ENCODE data around the gene HTR2B.
"Not testable (repeated sequence)": the region's sequence is repeated elsewhere in the genome, so short reads cannot be mapped to it uniquely, and the experiment has no call there.

Gene HTR2B

DNA sequence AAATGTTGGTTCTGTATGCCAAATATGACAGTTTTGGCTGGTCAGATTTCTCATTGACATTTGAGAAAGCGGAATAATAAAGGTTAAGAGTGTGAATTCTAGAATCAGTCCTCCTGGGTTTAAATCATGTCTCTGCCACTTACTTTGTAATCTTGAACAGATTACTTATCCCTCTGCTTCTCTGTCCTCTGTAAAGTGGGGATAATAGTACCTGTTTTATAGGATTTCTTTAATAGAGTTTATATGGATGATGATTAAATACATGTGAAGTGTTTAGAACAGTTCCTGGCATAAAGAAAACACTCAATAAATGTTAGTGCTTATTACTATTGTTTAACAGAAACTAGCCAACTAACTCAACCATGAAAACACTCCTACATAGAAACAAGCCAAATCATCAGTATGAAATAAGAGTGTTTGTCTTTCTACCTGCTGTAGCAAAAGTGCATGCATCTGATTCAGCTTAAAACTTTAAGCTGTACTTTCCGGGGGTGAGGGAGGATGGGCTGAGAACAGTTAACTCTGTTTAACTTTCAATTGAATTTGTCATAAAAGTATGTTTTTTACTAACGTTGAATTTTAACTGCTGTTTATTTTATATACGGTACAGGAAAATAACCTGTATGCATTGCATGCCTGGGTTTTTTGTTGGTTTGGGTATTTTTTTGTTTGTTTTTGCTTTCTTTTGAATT is 6.8 kb downstream of the HTR2B start:
- Histone ChIP-seq H3K4me1 (ENCODE audit: control insufficient read depth, insufficient read depth, low read length, poor library complexity, severe bottlenecking) (peaks cover 8% of the 10 kb centered on the region), H3K36me3 (ENCODE audit: control insufficient read depth, insufficient read depth, low read length) (peaks cover 12% of the 10 kb centered on the region), H3K9me3 (ENCODE audit: control insufficient read depth, low read length) (no peaks in the 10 kb centered on the region), H3K4me3 (ENCODE audit: extremely low read depth, insufficient read depth, low read length, poor library complexity, severe bottlenecking) (no peak overlapping the region), H3K27ac (ENCODE audit: low read depth, low read length, severe bottlenecking) (no peak overlapping the region)
- 100% methylated on average over 3 to 4 of the region's 4 CpGs for WGBS, 2 experiments (ENCODE audit: insufficient coverage in 2 of 2)

DNA sequence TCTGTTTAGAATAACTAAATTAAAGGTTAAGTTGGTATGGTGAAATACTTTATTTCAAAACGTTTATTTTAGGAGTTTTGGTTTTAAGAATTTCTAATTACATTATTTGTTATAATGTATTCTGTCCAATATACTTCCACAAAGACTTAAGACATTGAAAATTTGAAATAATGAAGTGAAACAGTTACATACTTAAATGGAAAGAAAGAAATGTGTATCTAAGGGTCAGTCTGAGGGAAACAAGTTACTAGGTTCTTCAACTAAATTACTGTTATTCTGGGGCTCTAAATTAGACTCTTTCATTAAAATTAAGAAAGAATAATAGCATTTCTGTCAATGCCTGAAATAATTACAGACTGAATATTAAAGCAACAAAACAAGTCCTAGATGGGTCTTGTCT is 7.7 kb downstream of the HTR2B start:
- WGBS, 2 experiments (ENCODE audit: insufficient coverage in 2 of 2) = no CpG with 5 or more reads among the region's 1 CpG
- Histone ChIP-seq H3K4me3 (ENCODE audit: extremely low read depth, insufficient read depth, low read length, poor library complexity, severe bottlenecking) (no peak overlapping the region), H3K9me3 (ENCODE audit: control insufficient read depth, low read length) (no peaks in the 10 kb centered on the region), H3K27ac (ENCODE audit: low read depth, low read length, severe bottlenecking) (no peak overlapping the region), H3K36me3 (ENCODE audit: control insufficient read depth, insufficient read depth, low read length) (peaks cover 18% of the 10 kb centered on the region), H3K4me1 (ENCODE audit: control insufficient read depth, insufficient read depth, low read length, poor library complexity, severe bottlenecking) (peaks cover 2% of the 10 kb centered on the region)

DNA sequence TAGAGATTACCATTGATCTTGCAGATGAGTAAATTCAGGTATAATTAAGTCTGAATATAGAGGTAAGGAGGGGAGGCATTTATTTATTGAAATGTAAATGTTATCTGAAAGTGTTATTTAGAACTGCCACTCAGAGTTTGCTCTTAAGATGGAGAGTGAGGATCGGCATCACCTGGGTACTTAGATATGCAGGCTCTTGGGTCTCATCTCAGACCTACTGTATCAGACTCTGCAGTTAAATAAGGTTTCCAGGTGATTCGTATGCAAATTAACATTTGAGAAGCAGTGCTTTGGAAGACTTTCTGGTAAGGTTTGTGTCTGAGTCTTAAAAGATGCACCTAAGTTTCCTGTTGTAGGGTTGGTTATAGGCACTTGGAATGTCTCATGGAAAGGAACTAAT is 9.2 kb downstream of the HTR2B start:
- Histone ChIP-seq H3K27ac (ENCODE audit: low read depth, low read length, severe bottlenecking) (no peak overlapping the region), H3K9me3 (ENCODE audit: control insufficient read depth, low read length) (no peaks in the 10 kb centered on the region), H3K4me3 (ENCODE audit: extremely low read depth, insufficient read depth, low read length, poor library complexity, severe bottlenecking) (no peak overlapping the region), H3K4me1 (ENCODE audit: control insufficient read depth, insufficient read depth, low read length, poor library complexity, severe bottlenecking) (peaks cover 10% of the 10 kb centered on the region), H3K36me3 (ENCODE audit: control insufficient read depth, insufficient read depth, low read length) (peaks cover 30% of the 10 kb centered on the region)
- WGBS, 2 experiments (ENCODE audit: insufficient coverage in 2 of 2) = 89 to 95% methylated on average over 2 of the region's 2 CpGs

DNA sequence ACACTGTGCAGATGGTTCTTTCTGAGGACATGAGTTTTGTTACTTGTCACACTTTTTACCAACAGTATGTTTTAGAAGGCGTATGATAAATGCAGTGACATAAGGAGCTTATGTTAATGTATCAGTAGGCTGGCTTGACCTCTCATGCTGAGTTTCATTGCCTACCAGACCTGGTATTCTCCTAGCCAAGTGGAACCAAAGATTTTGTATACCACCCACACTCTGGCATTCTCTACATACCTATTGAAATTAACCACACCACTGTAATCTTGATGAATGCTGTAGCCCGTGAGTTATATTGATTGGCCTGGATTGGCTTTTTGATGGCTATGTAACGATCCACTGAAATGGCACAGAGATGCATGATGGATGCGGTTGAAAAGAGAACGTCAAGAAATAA is 11.4 kb downstream of the HTR2B start:
- H3K9me3 ChIP-seq (ENCODE audit: control insufficient read depth, low read length) = no peaks in the 10 kb centered on the region
- H3K36me3 ChIP-seq (ENCODE audit: control insufficient read depth, insufficient read depth, low read length) = peaks cover 41% of the 10 kb centered on the region
- no peak overlapping the region for H3K27ac ChIP-seq (ENCODE audit: low read depth, low read length, severe bottlenecking)
- WGBS, 2 experiments (ENCODE audit: insufficient coverage in 2 of 2) = 100% methylated on average over 2 of the region's 5 CpGs
- H3K4me1 ChIP-seq (ENCODE audit: control insufficient read depth, insufficient read depth, low read length, poor library complexity, severe bottlenecking) = peaks cover 10% of the 10 kb centered on the region
- no peak overlapping the region for H3K4me3 ChIP-seq (ENCODE audit: extremely low read depth, insufficient read depth, low read length, poor library complexity, severe bottlenecking)

DNA sequence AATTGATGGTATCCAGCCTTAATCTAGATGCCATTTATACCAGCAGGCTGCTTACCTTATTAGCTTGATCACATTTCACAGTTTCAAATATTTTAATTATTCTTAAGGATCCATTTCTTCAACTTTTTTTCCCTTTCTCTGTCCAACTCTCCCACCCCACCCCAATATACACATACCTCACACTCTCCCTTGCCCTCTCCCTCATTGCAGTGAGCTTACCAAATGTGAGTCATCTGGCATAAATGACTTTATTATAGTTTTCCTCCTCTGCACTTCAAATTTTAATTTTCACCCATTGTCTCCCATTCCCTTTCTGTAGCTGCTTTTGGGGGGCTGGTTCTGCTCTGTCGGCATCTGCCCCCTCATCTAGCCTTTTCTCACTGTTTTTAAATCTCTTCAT is 12.9 kb downstream of the HTR2B start:
- 100% methylated on average over 1 of the region's 1 CpG for WGBS, 2 experiments (ENCODE audit: insufficient coverage in 2 of 2)
- Histone ChIP-seq H3K4me1 (ENCODE audit: control insufficient read depth, insufficient read depth, low read length, poor library complexity, severe bottlenecking) (peaks cover 10% of the 10 kb centered on the region), H3K27ac (ENCODE audit: low read depth, low read length, severe bottlenecking) (no peak overlapping the region), H3K36me3 (ENCODE audit: control insufficient read depth, insufficient read depth, low read length) (peaks cover 52% of the 10 kb centered on the region), H3K4me3 (ENCODE audit: extremely low read depth, insufficient read depth, low read length, poor library complexity, severe bottlenecking) (no peak overlapping the region), H3K9me3 (ENCODE audit: control insufficient read depth, low read length) (no peaks in the 10 kb centered on the region)

DNA sequence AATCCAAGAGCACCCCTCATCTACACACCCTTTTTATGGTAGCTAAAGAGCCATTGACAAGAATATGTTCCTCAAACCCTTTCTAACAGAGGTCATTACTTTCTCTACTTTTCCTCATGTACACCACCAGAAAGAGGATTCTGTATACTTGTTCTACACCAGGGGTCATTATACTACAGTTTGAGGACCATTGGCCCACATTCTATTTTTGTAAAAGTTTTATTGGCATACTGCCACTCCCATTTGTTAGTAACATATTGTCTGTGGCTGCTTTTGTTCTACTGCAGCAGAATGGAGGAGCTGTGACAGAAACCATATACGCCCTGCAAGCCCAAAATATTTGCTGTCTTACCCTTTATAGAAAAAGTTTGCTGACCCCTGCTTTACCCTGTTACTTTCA is 14.3 kb downstream of the HTR2B start:
- WGBS, 2 experiments (ENCODE audit: insufficient coverage in 2 of 2) = 100% methylated on average over 1 of the region's 1 CpG

DNA sequence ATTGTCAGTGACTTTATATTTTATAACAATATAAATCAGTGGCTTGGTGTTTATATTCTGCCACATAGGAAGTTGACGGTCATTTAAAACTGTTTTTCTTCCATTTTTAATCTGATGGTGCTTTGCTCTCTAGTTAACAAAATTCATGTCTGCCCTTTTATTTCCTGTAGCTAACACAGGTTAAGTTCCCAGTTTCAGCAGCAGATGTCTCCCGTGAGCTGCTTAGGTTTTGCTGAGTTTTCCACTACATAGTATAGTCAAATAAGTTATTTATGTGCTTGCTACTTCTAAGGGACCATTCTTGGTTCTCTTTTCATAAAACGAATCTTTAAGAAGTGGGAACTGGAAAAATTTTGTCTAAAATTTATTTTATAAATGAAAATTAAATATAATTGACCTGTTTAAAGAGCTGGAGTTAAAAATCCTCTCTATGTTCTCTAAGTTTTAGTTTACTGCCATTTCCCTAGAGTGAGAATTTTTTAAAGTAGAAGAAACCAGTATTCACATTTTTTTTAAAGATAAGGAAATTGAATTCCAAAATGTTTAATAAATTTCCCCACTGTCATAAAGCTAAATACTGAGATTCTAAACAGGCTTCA is 20.6 kb downstream of the HTR2B start:
- Histone ChIP-seq H3K9me3 (ENCODE audit: control insufficient read depth, low read length) (peaks cover 6% of the 10 kb centered on the region), H3K4me3 (ENCODE audit: extremely low read depth, insufficient read depth, low read length, poor library complexity, severe bottlenecking) (no peak overlapping the region), H3K4me1 (ENCODE audit: control insufficient read depth, insufficient read depth, low read length, poor library complexity, severe bottlenecking) (peaks cover 4% of the 10 kb centered on the region), H3K27ac (ENCODE audit: low read depth, low read length, severe bottlenecking) (no peak overlapping the region), H3K36me3 (ENCODE audit: control insufficient read depth, insufficient read depth, low read length) (peaks cover 49% of the 10 kb centered on the region)
- WGBS, 2 experiments (ENCODE audit: insufficient coverage in 2 of 2) = no CpG with 5 or more reads among the region's 3 CpGs

More for the DNA sequence above, 14.3 kb downstream of the HTR2B start:
- Histone ChIP-seq H3K27ac (ENCODE audit: low read depth, low read length, severe bottlenecking) (no peak overlapping the region), H3K4me3 (ENCODE audit: extremely low read depth, insufficient read depth, low read length, poor library complexity, severe bottlenecking) (no peak overlapping the region), H3K4me1 (ENCODE audit: control insufficient read depth, insufficient read depth, low read length, poor library complexity, severe bottlenecking) (peaks cover 10% of the 10 kb centered on the region), H3K36me3 (ENCODE audit: control insufficient read depth, insufficient read depth, low read length) (peaks cover 59% of the 10 kb centered on the region), H3K9me3 (ENCODE audit: control insufficient read depth, low read length) (no peaks in the 10 kb centered on the region)

DNA sequence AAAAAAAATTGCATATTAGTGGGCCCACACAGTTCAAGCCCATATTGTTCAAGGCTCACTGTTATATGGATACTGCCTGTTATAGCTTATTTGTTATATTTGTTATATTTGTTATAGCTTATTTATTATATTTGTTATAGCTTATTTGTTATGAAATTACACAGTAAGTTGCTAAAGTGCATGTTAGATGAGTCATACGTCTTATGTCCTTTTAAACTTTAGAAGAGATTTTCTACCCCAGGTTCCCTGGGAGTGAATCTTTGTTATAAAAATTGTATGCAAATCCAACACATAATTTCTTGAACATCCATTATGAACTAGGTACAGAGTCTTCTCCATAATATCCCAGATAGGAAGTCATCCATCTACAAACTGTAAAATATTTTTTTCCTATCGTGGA is 22.1 kb downstream of the HTR2B start:
- Histone ChIP-seq H3K4me1 (ENCODE audit: control insufficient read depth, insufficient read depth, low read length, poor library complexity, severe bottlenecking) (peaks cover 4% of the 10 kb centered on the region), H3K27ac (ENCODE audit: low read depth, low read length, severe bottlenecking) (no peak overlapping the region), H3K9me3 (ENCODE audit: control insufficient read depth, low read length) (peaks cover 6% of the 10 kb centered on the region), H3K4me3 (ENCODE audit: extremely low read depth, insufficient read depth, low read length, poor library complexity, severe bottlenecking) (no peak overlapping the region), H3K36me3 (ENCODE audit: control insufficient read depth, insufficient read depth, low read length) (peaks cover 53% of the 10 kb centered on the region)
- WGBS, 2 experiments (ENCODE audit: insufficient coverage in 2 of 2) = no CpG with 5 or more reads among the region's 2 CpGs

DNA sequence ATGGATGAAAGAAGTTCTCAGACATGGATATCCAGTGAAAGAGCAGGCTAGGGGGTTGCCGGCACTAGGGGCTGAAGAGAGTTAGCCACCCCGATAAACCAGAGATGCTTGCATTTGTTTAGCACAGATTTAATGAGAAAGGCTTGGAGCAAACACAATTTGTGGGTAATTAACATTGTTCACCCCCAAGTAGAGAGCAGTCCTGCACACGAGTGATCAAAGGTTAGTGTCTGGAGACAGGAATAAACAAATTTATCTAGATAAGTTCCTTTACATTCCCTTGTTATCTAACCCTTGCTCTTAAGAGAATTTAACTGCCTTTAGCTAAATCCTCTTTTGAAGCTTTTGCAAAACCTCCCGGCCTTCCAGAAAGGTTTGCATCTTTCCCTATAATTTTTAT is 23.9 kb downstream of the HTR2B start:
- peaks cover 6% of the 10 kb centered on the region for H3K9me3 ChIP-seq (ENCODE audit: control insufficient read depth, low read length)
- WGBS, 2 experiments (ENCODE audit: insufficient coverage in 2 of 2) = 94 to 100% methylated on average over 1 to 2 of the region's 4 CpGs
- peaks cover 52% of the 10 kb centered on the region for H3K36me3 ChIP-seq (ENCODE audit: control insufficient read depth, insufficient read depth, low read length)
- peak overlapping the region; percentile 47 for H3K27ac ChIP-seq (ENCODE audit: low read depth, low read length, severe bottlenecking)
- peaks cover 4% of the 10 kb centered on the region for H3K4me1 ChIP-seq (ENCODE audit: control insufficient read depth, insufficient read depth, low read length, poor library complexity, severe bottlenecking)
- H3K4me3 ChIP-seq (ENCODE audit: extremely low read depth, insufficient read depth, low read length, poor library complexity, severe bottlenecking) = no peak overlapping the region

DNA sequence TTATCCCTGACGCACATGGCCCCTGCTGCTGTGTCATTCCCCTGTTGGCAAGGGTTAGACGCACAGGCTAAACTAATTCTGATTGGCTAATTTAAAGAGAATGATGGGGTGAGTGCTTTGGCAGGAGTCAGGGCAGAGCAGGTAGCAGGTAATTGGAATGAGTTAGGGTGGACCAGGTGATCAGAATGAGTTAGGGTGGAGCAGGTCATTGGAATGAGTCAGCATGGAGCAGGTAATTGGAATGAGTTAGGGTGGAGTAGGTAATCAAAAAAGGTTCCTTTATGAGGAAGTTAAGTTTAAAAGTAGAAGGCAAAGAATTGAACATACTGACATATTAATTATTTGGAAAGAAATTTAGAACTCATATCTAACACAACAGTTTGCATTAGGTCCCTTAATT is 24.5 kb downstream of the HTR2B start:
- Histone ChIP-seq H3K27ac (ENCODE audit: low read depth, low read length, severe bottlenecking) (peak overlapping the region; percentile 36), H3K36me3 (ENCODE audit: control insufficient read depth, insufficient read depth, low read length) (peaks cover 58% of the 10 kb centered on the region)
- not testable (repeated sequence) for H3K4me1 ChIP-seq (ENCODE audit: control insufficient read depth, insufficient read depth, low read length, poor library complexity, severe bottlenecking); H3K9me3 ChIP-seq (ENCODE audit: control insufficient read depth, low read length); H3K4me3 ChIP-seq (ENCODE audit: extremely low read depth, insufficient read depth, low read length, poor library complexity, severe bottlenecking)
- 83 to 94% methylated on average over 1 to 2 of the region's 2 CpGs for WGBS, 2 experiments (ENCODE audit: insufficient coverage in 2 of 2)

DNA sequence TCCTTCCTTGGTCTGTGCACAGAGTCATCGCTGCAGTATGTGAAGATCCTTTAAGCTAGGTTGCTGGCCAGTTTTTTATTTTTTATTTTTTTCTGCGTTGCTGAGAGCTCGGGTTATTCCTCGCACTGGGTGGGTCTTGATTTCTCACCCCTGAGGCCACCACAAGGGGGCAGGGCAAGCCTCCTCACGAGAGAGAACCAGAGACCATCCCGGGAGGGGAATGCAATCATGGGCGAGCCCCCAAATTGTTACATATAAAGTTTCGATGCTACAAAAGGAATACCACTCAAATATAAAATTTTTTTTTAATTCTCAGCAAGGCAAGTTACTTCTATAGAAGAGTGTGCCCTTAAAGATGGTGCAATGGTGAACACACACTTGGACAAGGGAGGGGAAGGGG is 24.9 kb downstream of the HTR2B start:
- peaks cover 62% of the 10 kb centered on the region for H3K36me3 ChIP-seq (ENCODE audit: control insufficient read depth, insufficient read depth, low read length)
- peaks cover 4% of the 10 kb centered on the region for H3K4me1 ChIP-seq (ENCODE audit: control insufficient read depth, insufficient read depth, low read length, poor library complexity, severe bottlenecking)
- no peak overlapping the region for H3K27ac ChIP-seq (ENCODE audit: low read depth, low read length, severe bottlenecking)
- H3K9me3 ChIP-seq (ENCODE audit: control insufficient read depth, low read length) = peaks cover 6% of the 10 kb centered on the region
- 77 to 100% methylated on average over 2 to 3 of the region's 8 CpGs for WGBS, 2 experiments (ENCODE audit: insufficient coverage in 2 of 2)
- no peak overlapping the region for H3K4me3 ChIP-seq (ENCODE audit: extremely low read depth, insufficient read depth, low read length, poor library complexity, severe bottlenecking)
